ENCODE results near the gene PDE4B. TPM values are rescaled to one million over a fixed set of nuclear protein-coding genes. Genes with fewer than 3 reads are reported as not detected.
A peak's percentile ranks its signal among the peaks of the same experiment; 100 is the strongest.

Gene PDE4B
- total and polyA plus RNA-seq, 12 donors: 1.2 to 14.9 (median 3.9) TPM

DNA sequence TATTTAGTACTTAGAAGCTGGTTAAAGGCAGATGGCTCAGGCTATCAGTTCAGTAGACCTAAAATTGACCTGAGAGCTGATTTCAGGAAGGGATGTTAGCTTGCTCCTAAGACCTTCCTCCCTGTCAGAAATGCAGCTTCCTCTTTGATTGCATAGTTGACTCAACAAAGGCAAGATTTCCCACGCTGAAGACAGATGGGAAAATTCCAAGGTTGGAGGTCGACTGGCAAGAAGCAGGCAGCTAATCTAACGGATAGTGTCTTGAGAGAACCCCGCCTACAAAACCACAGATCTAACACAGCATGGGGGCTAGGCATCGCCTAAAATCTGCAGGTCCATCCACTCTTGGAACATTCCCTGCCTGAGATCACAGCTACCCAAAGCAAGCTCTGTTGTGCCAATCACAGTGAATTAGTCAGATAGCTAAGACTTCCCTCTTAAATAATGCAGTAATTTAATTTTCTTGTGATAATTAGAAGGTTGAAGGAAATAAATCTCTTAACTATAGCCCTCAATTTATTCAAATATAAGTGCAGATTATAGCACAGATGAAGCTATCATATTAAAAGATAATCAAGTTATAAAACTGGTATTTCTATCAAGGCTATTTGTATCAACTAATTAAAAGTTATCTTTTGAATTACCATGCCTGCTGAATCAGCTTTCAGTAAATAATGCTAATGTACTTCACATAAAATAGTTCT, 383.5 kb downstream of the PDE4B start:
- no peaks in the 10 kb centered on the region for H3K9me3 ChIP-seq (replicated peaks in 1 of 3)
- H3K36me3 ChIP-seq (replicated peaks in 1 of 2): no peaks in the 10 kb centered on the region
- no peaks in the 10 kb centered on the region for H3K4me1 ChIP-seq (replicated peaks in 1 of 2)
- 27 to 41% (median 38%) methylated on average over 5 of the region's 5 CpGs for WGBS, 4 donors
- TF ChIP-seq, protein P1, sequence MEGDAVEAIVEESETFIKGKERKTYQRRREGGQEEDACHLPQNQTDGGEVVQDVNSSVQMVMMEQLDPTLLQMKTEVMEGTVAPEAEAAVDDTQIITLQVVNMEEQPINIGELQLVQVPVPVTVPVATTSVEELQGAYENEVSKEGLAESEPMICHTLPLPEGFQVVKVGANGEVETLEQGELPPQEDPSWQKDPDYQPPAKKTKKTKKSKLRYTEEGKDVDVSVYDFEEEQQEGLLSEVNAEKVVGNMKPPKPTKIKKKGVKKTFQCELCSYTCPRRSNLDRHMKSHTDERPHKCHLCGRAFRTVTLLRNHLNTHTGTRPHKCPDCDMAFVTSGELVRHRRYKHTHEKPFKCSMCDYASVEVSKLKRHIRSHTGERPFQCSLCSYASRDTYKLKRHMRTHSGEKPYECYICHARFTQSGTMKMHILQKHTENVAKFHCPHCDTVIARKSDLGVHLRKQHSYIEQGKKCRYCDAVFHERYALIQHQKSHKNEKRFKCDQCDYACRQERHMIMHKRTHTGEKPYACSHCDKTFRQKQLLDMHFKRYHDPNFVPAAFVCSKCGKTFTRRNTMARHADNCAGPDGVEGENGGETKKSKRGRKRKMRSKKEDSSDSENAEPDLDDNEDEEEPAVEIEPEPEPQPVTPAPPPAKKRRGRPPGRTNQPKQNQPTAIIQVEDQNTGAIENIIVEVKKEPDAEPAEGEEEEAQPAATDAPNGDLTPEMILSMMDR (IDR thresholded peaks at IDR 0.05): no peak
- no peak for TF ChIP-seq POLR2A (IDR thresholded peaks at IDR 0.05)
- DNase-seq: peak in 3 of 7 donors; percentile 7 to 51 (median 14)
- H3K27me3 ChIP-seq: no peaks in the 10 kb centered on the region
- intact Hi-C loops (cut with DNase I): no loop called here
- H3K4me3 ChIP-seq: no peak overlapping the region
- no peak overlapping the region for H3K27ac ChIP-seq

DNA sequence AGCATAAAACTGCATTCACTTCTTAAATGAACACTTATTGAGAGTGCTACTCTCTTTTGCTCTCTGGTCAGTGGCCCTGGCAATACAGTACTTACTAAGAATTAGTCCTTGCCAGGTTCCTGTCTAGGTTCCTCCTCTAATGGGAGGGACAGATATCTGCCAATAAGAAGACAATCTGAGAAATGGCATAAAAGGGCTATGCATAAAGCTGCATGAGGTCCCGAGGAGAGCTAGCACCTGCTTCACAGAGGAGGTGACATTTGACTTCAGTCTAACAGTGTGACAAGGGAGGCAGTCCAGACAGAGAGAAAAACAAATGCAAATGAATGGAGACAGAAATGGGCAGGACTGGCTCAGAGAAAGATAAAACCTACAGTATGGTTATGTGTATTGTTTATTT, 384.1 kb downstream of the PDE4B start:
- Histone ChIP-seq H3K9me3 (replicated peaks in 1 of 3) (no peaks in the 10 kb centered on the region), H3K4me3 (no peak overlapping the region), H3K27ac (no peak overlapping the region), H3K27me3 (no peaks in the 10 kb centered on the region), H3K36me3 (replicated peaks in 1 of 2) (no peaks in the 10 kb centered on the region), H3K4me1 (replicated peaks in 1 of 2) (no peaks in the 10 kb centered on the region)
- intact Hi-C loops (cut with DNase I): no loop called here
- no peak for DNase-seq
- 61 to 92% (median 66%) methylated on average over 1 of the region's 1 CpG for WGBS, 4 donors
- TF ChIP-seq, protein P1 (IDR thresholded peaks at IDR 0.05): no peak
- TF ChIP-seq POLR2A (IDR thresholded peaks at IDR 0.05): no peak

DNA sequence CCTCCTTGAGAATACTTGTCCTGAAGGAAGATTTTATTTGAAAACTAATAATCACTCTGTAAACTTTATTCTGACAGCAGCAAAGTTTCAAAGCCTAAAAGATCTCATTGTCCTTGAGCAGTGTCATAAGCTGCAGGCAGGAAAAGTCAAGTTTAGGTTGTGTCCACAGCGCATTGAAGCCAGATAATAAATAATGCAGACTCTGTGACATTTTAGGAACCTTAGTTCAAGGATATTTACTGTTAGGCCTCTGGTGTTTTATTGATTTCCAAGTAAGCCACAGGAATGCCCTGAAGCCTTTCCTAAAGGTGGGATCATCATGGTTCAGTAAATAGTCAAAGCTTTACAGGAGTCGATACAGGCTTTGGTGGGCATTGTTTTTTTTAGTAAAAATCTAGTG, 384.8 kb downstream of the PDE4B start:
- 66 to 81% (median 72%) methylated on average over 2 of the region's 2 CpGs for WGBS, 4 donors
- no peak for DNase-seq
- no peaks in the 10 kb centered on the region for H3K36me3 ChIP-seq (replicated peaks in 1 of 2)
- H3K4me3 ChIP-seq: no peak overlapping the region
- no peaks in the 10 kb centered on the region for H3K9me3 ChIP-seq (replicated peaks in 1 of 3)
- intact Hi-C loops (cut with DNase I): no loop called here
- H3K27me3 ChIP-seq: no peaks in the 10 kb centered on the region
- TF ChIP-seq POLR2A (IDR thresholded peaks at IDR 0.05): no peak
- TF ChIP-seq, protein P1 (IDR thresholded peaks at IDR 0.05): no peak
- H3K4me1 ChIP-seq (replicated peaks in 1 of 2): no peaks in the 10 kb centered on the region
- H3K27ac ChIP-seq: no peak overlapping the region

DNA sequence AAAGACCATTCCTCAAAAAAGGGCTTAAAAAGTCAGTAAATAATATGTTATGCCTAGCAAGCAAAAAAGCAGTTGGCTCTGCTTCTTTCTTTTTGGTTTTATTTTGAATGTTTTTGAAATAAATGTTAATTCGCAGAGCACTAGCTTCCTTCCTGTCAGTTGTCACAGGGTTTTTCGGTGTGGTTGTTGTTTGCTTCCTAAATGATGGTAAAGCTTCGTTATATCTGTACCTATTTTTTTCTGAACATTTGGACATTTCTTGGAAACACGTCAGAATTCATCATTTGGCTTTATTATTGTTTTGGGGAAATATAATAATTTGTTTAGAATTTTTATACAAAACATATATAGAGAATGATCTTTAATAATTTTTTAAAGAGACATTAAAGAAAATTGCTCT, 389.3 kb downstream of the PDE4B start:
- H3K4me3 ChIP-seq: no peak overlapping the region
- no peak for DNase-seq
- 43 to 58% (median 52%) methylated on average over 4 of the region's 4 CpGs for WGBS, 4 donors
- no peaks in the 10 kb centered on the region for H3K27me3 ChIP-seq
- intact Hi-C loops (cut with DNase I): no loop called here
- no peaks in the 10 kb centered on the region for H3K36me3 ChIP-seq (replicated peaks in 1 of 2)
- no peak for TF ChIP-seq POLR2A (IDR thresholded peaks at IDR 0.05)
- TF ChIP-seq, protein P1 (IDR thresholded peaks at IDR 0.05): no peak
- H3K27ac ChIP-seq: no peak overlapping the region
- no peaks in the 10 kb centered on the region for H3K4me1 ChIP-seq (replicated peaks in 1 of 2)
- H3K9me3 ChIP-seq (replicated peaks in 1 of 3): no peaks in the 10 kb centered on the region
